Measurements from ENCODE around the gene SEMA4A.

- TF ChIP-seq CTCF (IDR thresholded peaks at IDR 0.05) (no peak), POLR2A (IDR thresholded peaks at IDR 0.05) (no peak)
Measured at GRCh38 chr1:156130578-156130942, 22.8 kb upstream of the SEMA4A start.

Data from uterus (tissue), 2 donors.